HCT116 (cell line): ENCODE measurements around the gene PLCB3. TPM values are rescaled to one million over a fixed set of nuclear protein-coding genes. Genes with fewer than 3 reads are reported as not detected.

Source experiments
- ATAC-seq: fragments of 200-7000 bp; cut with Tn5 transposase; 2 replicates; pipeline ENCODE4 v1.9.1; 2020; ENCODE audit warnings: mild to moderate bottlenecking, moderate library complexity
- BruUV-seq: library from RNA; stranded (reverse); fragments of 400-500 nt; replicated peaks from 2 replicates; lab custom pipeline; 2021; lab: Mats Ljungman, UMichigan
- CTCF ChIA-PET: fragments of 300-600 bp; sonication (Branson Sonifier 250); formaldehyde crosslinking; loops from one replicate; lab custom pipeline; 2021; ENCODE audit warnings: antibody characterized with exemption; lab: Charles Lee
- POLR2A ChIA-PET: fragments of 300-600, 350-600 bp; sonication (Branson Sonifier 250); formaldehyde crosslinking; loops from one replicate; lab custom pipeline; 2021; ENCODE audit warnings: antibody characterized with exemption; lab: Charles Lee
- RAD21 ChIA-PET, 2 experiments: fragments of 300-600 bp; sonication (Branson Sonifier 250); formaldehyde crosslinking; loops; one replicate each; lab custom pipeline; 2023; ENCODE audit warnings: low total read pairs in 2 of 2; ENCODE audit not compliant: uncharacterized antibody in 2 of 2, unreplicated experiment in 2 of 2, low non-redundant PET in 1 of 2; lab: Charles Lee
- DNase-seq: peaks from one replicate; pipeline ENCODE4 v3.0.0-alpha.2; 2010; ENCODE audit warnings: low read depth, low spot score
- H2AFZ ChIP-seq: fragments of 200-600 bp; shearing (Covaris generic), sonication (generic); 2 replicates; pipeline ENCODE4 v1.6.1; 2017; ENCODE audit warnings: low read depth, mixed run types, mixed read lengths, antibody characterized with exemption, low read length; ENCODE audit not compliant: poor library complexity, severe bottlenecking
- H3K27ac ChIP-seq: 2 replicates; pipeline ENCODE4 v1.5.1; 2012; ENCODE audit warnings: low read depth, low read length
- H3K27me3 ChIP-seq: fragments of 200-600 bp; sonication (generic); 2 replicates; pipeline ENCODE4 v1.6.1; 2016; ENCODE audit warnings: mixed run types, low read length, mixed read lengths; ENCODE audit not compliant: insufficient read depth
- H3K36me3 ChIP-seq, 2 experiments: fragments of 200-500 bp in 1 of 2; fragments of 200-600 bp in 1 of 2; sonication (Bioruptor generic) in 1 of 2; sonication (generic) in 1 of 2; 2 replicates each; pipeline versions ENCODE4 v1.5.1 to v1.6.1; 2014 to 2016; ENCODE audit warnings: low read length in 2 of 2, inconsistent platforms in 1 of 2, mixed read lengths in 1 of 2, mixed run types in 1 of 2; ENCODE audit not compliant: insufficient read depth in 2 of 2, control insufficient read depth in 1 of 2
- H3K4me1 ChIP-seq, 2 experiments: fragments of 200-600 bp in 1 of 2; sonication (generic) in 1 of 2; 2 replicates each; pipeline versions ENCODE4 v1.5.1 to v1.6.1; 2012 to 2017; ENCODE audit warnings: low read length in 2 of 2, inconsistent platforms in 1 of 2, mild to moderate bottlenecking in 1 of 2, mixed read lengths in 1 of 2, mixed run types in 1 of 2, moderate library complexity in 1 of 2; ENCODE audit not compliant: insufficient read depth in 2 of 2, control insufficient read depth in 1 of 2
- H3K4me2 ChIP-seq: fragments of 200-600 bp; sonication (generic); 2 replicates; pipeline ENCODE4 v1.6.1; 2017; ENCODE audit warnings: mixed run types, low read length, mixed read lengths
- H3K4me3 ChIP-seq, 2 experiments: fragments of 200-600 bp in 1 of 2; sonication (generic) in 1 of 2; replicated peaks in 1 of 2; 2 replicates each; pipeline ENCODE4 v1.5.1; 2011 to 2016; ENCODE audit warnings: low read length in 2 of 2, control low read depth in 1 of 2, low read depth in 1 of 2, mild to moderate bottlenecking in 1 of 2, mixed read lengths in 1 of 2, mixed run types in 1 of 2
- H3K79me2 ChIP-seq: fragments of 200-600 bp; sonication (generic); 2 replicates; pipeline ENCODE4 v1.6.1; 2017; ENCODE audit warnings: mild to moderate bottlenecking, mixed run types, low read length, moderate library complexity, mixed read lengths; ENCODE audit not compliant: insufficient read depth
- H3K9ac ChIP-seq: fragments of 200-600 bp; sonication (generic); 2 replicates; pipeline ENCODE4 v1.6.1; 2016; ENCODE audit warnings: low read length, mixed read lengths
- H3K9me2 ChIP-seq: fragments of 200-600 bp; sonication (generic), shearing (Covaris generic); 2 replicates; pipeline ENCODE4 v1.6.1; 2017; ENCODE audit warnings: mixed run types, mild to moderate bottlenecking, moderate library complexity; ENCODE audit not compliant: insufficient read depth
- H3K9me3 ChIP-seq, 2 experiments: fragments of 200-500 bp in 1 of 2; fragments of 200-600 bp in 1 of 2; sonication (Bioruptor generic) in 1 of 2; sonication (generic) in 1 of 2; 2 replicates each; pipeline ENCODE4 v1.6.1; 2014 to 2017; ENCODE audit warnings: low read length in 2 of 2, mixed read lengths in 2 of 2, inconsistent platforms in 1 of 2, low read depth in 1 of 2, mild to moderate bottlenecking in 1 of 2, mixed run types in 1 of 2, moderate library complexity in 1 of 2; ENCODE audit not compliant: control insufficient read depth in 1 of 2, insufficient read depth in 1 of 2
- H4K20me1 ChIP-seq: fragments of 200-600 bp; sonication (generic), shearing (Covaris generic); 2 replicates; pipeline ENCODE4 v1.6.1; 2017; ENCODE audit warnings: mixed run types, mild to moderate bottlenecking, moderate library complexity; ENCODE audit not compliant: insufficient read depth
- CTCF ChIP-seq, 3 experiments: fragments of 200-600 bp in 1 of 3; sonication (generic) in 1 of 3; IDR thresholded peaks in 2 of 3; conservative IDR thresholded peaks in 1 of 3; 2 replicates each; pipeline ENCODE4 v1.5.1; 2012 to 2017; ENCODE audit warnings: low read depth in 2 of 3, low read length in 2 of 3, antibody characterized with exemption in 1 of 3, borderline replicate concordance in 1 of 3, control low read depth in 1 of 3, mild to moderate bottlenecking in 1 of 3, mixed read lengths in 1 of 3, mixed run types in 1 of 3, moderate library complexity in 1 of 3; ENCODE audit not compliant: insufficient read depth in 1 of 3
- ELF1 ChIP-seq: IDR thresholded peaks from 2 replicates; pipeline ENCODE4 v1.6.1; 2012; ENCODE audit warnings: low read depth, borderline replicate concordance
- EZH2phosphoT487 ChIP-seq: fragments of 200-600 bp; IDR thresholded peaks from 2 replicates; pipeline ENCODE4 v1.6.1; 2018; ENCODE audit warnings: antibody characterized with exemption, borderline replicate concordance
- FOSL1 ChIP-seq: IDR thresholded peaks from 2 replicates; pipeline ENCODE4 v1.6.1; 2012; ENCODE audit warnings: low read depth
- JUND ChIP-seq: IDR thresholded peaks from 2 replicates; pipeline ENCODE4 v1.6.1; 2012
- POLR2A ChIP-seq: IDR thresholded peaks from 2 replicates; pipeline ENCODE4 v1.7.0; 2011; ENCODE audit warnings: borderline replicate concordance; ENCODE audit not compliant: insufficient read depth, insufficient read length; ENCODE audit errors: extremely low read depth
- RAD21 ChIP-seq: IDR thresholded peaks from 2 replicates; pipeline ENCODE4 v1.6.1; 2012; ENCODE audit warnings: low read depth, mild to moderate bottlenecking
- SIN3A ChIP-seq: IDR thresholded peaks from 2 replicates; pipeline ENCODE4 v1.6.1; 2012; ENCODE audit warnings: low read depth
- SP1 ChIP-seq: IDR thresholded peaks from 2 replicates; pipeline ENCODE4 v1.6.1; 2012; ENCODE audit warnings: low read depth
- SRF ChIP-seq: IDR thresholded peaks from 2 replicates; pipeline ENCODE4 v1.6.1; 2012; ENCODE audit warnings: low read depth
- YY1 ChIP-seq: IDR thresholded peaks from 2 replicates; pipeline ENCODE4 v1.6.1; 2011; ENCODE audit warnings: low read length, low read depth, moderate library complexity, mild to moderate bottlenecking; ENCODE audit not compliant: insufficient replicate concordance; ENCODE audit errors: extremely low read depth
- ZNF274 ChIP-seq: fragments of 200-500 bp; sonication (Bioruptor generic); IDR thresholded peaks from 2 replicates; pipeline ENCODE4 v1.6.1; 2014; ENCODE audit warnings: mild to moderate bottlenecking, low read depth, low read length, inconsistent platforms
- intact Hi-C: fragments of 100-400 bp; cut with micrococcal nuclease; formaldehyde crosslinking; loops from 2 replicates; pipeline ENCODE4 v1.10.0; 2022
- total RNA-seq: library from RNA; stranded (reverse); gene quantifications from one replicate; pipeline ENCODE4 v1.2.1, GENCODE V29; 2021; ENCODE audit not compliant: unreplicated experiment
- TF ChIP-seq, protein P1 (sequence below): IDR thresholded peaks from 2 replicates; pipeline ENCODE4 v1.6.1; 2012
- TF ChIP-seq, protein P2 (sequence below): IDR thresholded peaks from 2 replicates; pipeline ENCODE4 v1.6.1; 2011; ENCODE audit warnings: mild to moderate bottlenecking, low read length, moderate library complexity; ENCODE audit not compliant: insufficient replicate concordance; ENCODE audit errors: extremely low read depth

The PLCB3 gene
- total RNA-seq, 1 experiment from 2014 or later = 106 TPM

DNA sequence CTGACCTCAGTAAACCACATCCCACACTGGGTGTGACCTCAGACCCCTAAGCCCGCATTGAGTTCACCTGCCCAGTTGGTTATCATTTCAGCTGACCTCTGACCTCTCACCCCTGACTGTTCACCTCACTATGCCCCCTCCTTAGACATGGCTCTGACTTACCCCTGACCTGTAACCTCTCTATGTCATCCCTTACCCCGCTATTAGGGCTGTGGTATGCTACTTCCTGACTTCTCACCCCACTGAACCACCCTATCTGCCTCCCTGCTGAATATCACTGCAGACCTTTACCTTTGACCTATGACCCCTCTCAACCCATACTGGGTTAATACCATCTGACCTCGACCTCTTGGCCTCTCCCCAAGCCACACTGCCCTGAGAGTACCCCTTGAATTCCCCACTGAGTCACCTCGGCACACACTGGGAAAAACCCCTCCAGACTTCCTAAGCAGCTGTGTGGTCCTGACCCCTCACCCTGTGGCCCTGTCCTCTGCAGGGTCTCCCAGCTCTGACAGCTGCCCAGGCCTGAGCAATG is 8.3 kb downstream of the PLCB3 start:
- no peaks in the 10 kb centered on the region for H3K9me2 ChIP-seq
- no peaks in the 10 kb centered on the region for H4K20me1 ChIP-seq
- peaks cover 30 to 66% of the 10 kb centered on the region in 2 experiments; a peak in 3 of 4 replicates for H3K36me3 ChIP-seq
- H3K27ac ChIP-seq = no peak overlapping the region
- intact Hi-C loops = no loop called here
- no peak overlapping the region for H2AFZ ChIP-seq
- ChIA-PET POLR2A (no interaction called here), RAD21 (no interaction called here), CTCF (no interaction called here)
- no peak for ATAC-seq
- TF ChIP-seq POLR2A (no peak), ZNF274 (no peak), CTCF (IDR thresholded peaks at IDR 0.05 in 2 of 3, conservative IDR thresholded peaks at IDR 0.05 in 1 of 3; ENCODE audit: borderline replicate concordance in 1 of 3, insufficient read depth in 1 of 3, low read depth in 2 of 3, low read length in 2 of 3) (no peak), SIN3A (no peak), ELF1 (no peak), EZH2phosphoT487 (no peak), RAD21 (no peak), YY1 (no peak), JUND (no peak), SRF (no peak), FOSL1 (no peak), SP1 (no peak)
- TF ChIP-seq, protein P1, sequence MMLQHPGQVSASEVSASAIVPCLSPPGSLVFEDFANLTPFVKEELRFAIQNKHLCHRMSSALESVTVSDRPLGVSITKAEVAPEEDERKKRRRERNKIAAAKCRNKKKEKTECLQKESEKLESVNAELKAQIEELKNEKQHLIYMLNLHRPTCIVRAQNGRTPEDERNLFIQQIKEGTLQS = no peak
- TF ChIP-seq, protein P2, sequence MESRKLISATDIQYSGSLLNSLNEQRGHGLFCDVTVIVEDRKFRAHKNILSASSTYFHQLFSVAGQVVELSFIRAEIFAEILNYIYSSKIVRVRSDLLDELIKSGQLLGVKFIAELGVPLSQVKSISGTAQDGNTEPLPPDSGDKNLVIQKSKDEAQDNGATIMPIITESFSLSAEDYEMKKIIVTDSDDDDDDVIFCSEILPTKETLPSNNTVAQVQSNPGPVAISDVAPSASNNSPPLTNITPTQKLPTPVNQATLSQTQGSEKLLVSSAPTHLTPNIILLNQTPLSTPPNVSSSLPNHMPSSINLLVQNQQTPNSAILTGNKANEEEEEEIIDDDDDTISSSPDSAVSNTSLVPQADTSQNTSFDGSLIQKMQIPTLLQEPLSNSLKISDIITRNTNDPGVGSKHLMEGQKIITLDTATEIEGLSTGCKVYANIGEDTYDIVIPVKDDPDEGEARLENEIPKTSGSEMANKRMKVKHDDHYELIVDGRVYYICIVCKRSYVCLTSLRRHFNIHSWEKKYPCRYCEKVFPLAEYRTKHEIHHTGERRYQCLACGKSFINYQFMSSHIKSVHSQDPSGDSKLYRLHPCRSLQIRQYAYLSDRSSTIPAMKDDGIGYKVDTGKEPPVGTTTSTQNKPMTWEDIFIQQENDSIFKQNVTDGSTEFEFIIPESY = no peak
- H3K9ac ChIP-seq = no peak overlapping the region
- no peak overlapping the region for H3K4me2 ChIP-seq
- no peaks in the 10 kb centered on the region for H3K27me3 ChIP-seq
- no peaks in the 10 kb centered on the region for H3K9me3 ChIP-seq
- no TSS peak for BruUV-seq
- H3K4me1 ChIP-seq = peaks cover 4 to 11% of the 10 kb centered on the region in 2 experiments; a peak in 3 of 4 replicates
- H3K4me3 ChIP-seq = no peak overlapping the region
- DNase-seq = no peak
- peaks cover 9% of the 10 kb centered on the region; the same call in 1 of the 2 replicates for H3K79me2 ChIP-seq
